Kidney glomerular epithelial cell (primary cell): Measurements from ENCODE around the gene SERTAD1.

Experiments used
- DNase-seq: peaks from one replicate; lab custom pipeline; 2025; lab: John Stamatoyannopoulos, UW

SERTAD1 gene

DNA sequence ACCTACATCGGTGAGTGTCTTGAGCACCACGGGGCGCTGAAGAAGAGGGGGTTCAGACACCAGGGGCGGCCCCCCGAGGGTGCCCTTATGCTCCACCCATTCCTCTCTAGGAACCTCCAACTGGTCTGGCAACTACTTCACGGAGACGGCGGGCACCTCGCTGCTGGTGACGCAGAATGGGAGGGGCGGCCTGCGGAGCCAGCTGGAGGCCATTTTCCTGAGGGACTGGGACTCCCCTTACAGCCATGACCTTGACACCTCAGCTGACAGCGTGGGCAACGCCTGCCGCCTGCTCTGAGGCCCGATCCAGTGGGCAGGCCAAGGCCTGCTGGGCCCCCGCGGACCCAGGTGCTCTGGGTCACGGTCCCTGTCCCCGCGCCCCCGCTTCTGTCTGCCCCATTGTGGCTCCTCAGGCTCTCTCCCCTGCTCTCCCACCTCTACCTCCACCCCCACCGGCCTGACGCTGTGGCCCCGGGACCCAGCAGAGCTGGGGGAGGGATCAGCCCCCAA is 47.9 kb downstream of the SERTAD1 start:
- no peak for DNase-seq

DNA sequence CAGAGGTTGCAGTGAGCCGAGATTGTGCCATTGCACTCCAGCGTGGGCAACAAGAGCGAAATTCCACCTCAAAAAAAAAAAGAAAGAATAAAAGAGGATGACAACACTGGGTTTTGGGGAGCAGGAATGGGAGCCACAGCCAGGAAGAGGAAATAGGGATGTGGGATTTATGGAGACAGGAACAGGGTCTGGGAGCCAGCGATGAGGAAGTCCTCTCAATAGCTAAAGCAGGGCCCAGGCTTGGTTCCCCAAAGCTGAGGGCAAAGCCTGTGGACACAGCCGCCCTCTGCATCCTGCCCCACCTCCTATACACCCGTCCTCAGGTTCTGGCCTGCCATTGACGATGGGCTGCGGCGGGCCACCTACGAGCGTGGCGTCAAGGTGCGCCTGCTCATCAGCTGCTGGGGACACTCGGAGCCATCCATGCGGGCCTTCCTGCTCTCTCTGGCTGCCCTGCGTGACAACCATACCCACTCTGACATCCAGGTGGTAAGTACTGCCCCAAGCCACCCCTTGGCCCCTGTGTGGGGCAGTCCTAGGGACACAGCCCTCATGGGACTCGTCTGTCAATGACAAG is 49.4 kb downstream of the SERTAD1 start:
- DNase-seq, result no peak

DNA sequence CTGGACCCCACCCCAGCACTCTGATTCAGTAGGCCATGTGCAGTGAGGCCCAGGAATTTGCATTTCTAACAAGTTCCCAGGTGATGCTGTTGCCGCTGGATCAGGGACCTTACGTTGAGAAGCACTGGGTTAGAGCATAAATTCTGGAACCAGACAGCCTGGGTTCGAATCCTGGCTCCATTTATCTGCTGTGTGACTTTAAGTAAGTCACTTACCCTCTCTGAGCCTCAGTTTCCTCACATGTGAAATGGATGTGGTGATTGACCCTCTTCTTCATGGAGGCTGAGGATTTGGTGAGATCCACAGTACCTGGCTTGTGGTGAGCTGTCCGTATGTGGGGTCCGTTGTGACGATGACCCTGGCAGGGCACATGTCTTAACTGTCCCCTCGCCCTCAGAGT is 51.7 kb downstream of the SERTAD1 start:
- no peak for DNase-seq

GRCh38 chr19:40371802-40372122 is 54.0 kb downstream of the SERTAD1 start:
- no peak for DNase-seq
